GM23248 (cell line): ENCODE results near the gene DEF6.

Experiments used
- EZH2 ChIP-seq: fragments of 200-600 bp; sonication (generic); IDR thresholded peaks from 2 replicates; pipeline ENCODE4 v1.6.1; 2018; ENCODE audit warnings: antibody characterized with exemption, mild to moderate bottlenecking; ENCODE audit not compliant: insufficient read depth, poor library complexity, severe bottlenecking
- EZH2phosphoT487 ChIP-seq: fragments of 200-600 bp; sonication (generic); IDR thresholded peaks from 2 replicates; pipeline ENCODE4 v1.6.1; 2018; ENCODE audit warnings: antibody characterized with exemption, moderate library complexity, mild to moderate bottlenecking, low read depth; ENCODE audit not compliant: insufficient read depth

- TF ChIP-seq EZH2, result no peak
- TF ChIP-seq EZH2phosphoT487, result no peak
These were observed 61.7 kb downstream of the DEF6 start for GRCh38 chr6:35359346-35359743.
